H1 (cell line): ENCODE measurements around the gene LITAFD. TPM values are rescaled to one million over a fixed set of nuclear protein-coding genes. Genes with fewer than 3 reads are reported as not detected.

ENCODE experiments used
- CTCF ChIA-PET: fragments of 300-600 bp; sonication (Branson Sonifier 250); formaldehyde crosslinking; loops from one replicate; lab custom pipeline; 2021; ENCODE audit not compliant: partially characterized antibody; lab: Charles Lee
- POLR2A ChIA-PET: fragments of 300-600 bp; sonication (Branson Sonifier 250); formaldehyde crosslinking; loops from one replicate; lab custom pipeline; 2021; ENCODE audit warnings: inconsistent platforms; ENCODE audit not compliant: partially characterized antibody; lab: Charles Lee
- DNase-seq, 2 experiments: peaks; one replicate each; pipeline versions ENCODE4 v3.0.0 to v3.0.0-alpha.2; 2010 to 2022; ENCODE audit warnings: low spot score in 2 of 2, low read depth in 1 of 2, mixed read lengths in 1 of 2
- FAIRE-seq: peaks from 2 replicates; lab custom pipeline; 2011; peaks lifted over from hg19 to GRCh38; lab: Jason Lieb, UNC
- H2AFZ ChIP-seq: 2 replicates; pipeline ENCODE4 v1.8.1; 2012; ENCODE audit warnings: low read length, inconsistent platforms
- H2AK5ac ChIP-seq: 2 replicates; pipeline ENCODE4 v1.6.1; 2013; ENCODE audit warnings: low read depth, low read length
- H2BK120ac ChIP-seq: replicated peaks from 2 replicates; pipeline ENCODE3; 2013; ENCODE audit warnings: low read depth, low read length, inconsistent platforms
- H2BK12ac ChIP-seq: 2 replicates; pipeline ENCODE4 v1.6.1; 2013; ENCODE audit warnings: low read depth, low read length
- H2BK15ac ChIP-seq: 2 replicates; pipeline ENCODE4 v1.6.1; 2013; ENCODE audit warnings: low read length
- H2BK20ac ChIP-seq: 2 replicates; pipeline ENCODE4 v1.6.1; 2013; ENCODE audit warnings: low read length
- H2BK5ac ChIP-seq: 2 replicates; pipeline ENCODE4 v1.6.1; 2013; ENCODE audit warnings: low read depth, low read length
- H3K14ac ChIP-seq: 2 replicates; pipeline ENCODE4 v1.6.1; 2013; ENCODE audit warnings: inconsistent platforms; ENCODE audit not compliant: insufficient read length
- H3K18ac ChIP-seq: 2 replicates; pipeline ENCODE4 v1.6.1; 2013; ENCODE audit warnings: low read length; ENCODE audit errors: extremely low read depth
- H3K23ac ChIP-seq: 2 replicates; pipeline ENCODE4 v1.6.1; 2013; ENCODE audit warnings: inconsistent platforms; ENCODE audit not compliant: insufficient read length
- H3K23me2 ChIP-seq: 2 replicates; pipeline ENCODE4 v1.6.1; 2013; ENCODE audit warnings: low read depth, low read length
- H3K27ac ChIP-seq: 2 replicates; pipeline ENCODE4 v1.6.1; 2011; ENCODE audit warnings: low read depth, low read length, inconsistent platforms
- H3K27me3 ChIP-seq, 4 experiments: replicated peaks in 1 of 4; 1 replicate in 1 of 4; 2 replicates in 3 of 4; pipeline versions ENCODE4 v1.6.1 to v1.8.1; 2011 to 2013; ENCODE audit warnings: low read length in 3 of 4, mild to moderate bottlenecking in 3 of 4, inconsistent platforms in 2 of 4, mixed read lengths in 2 of 4, moderate library complexity in 1 of 4; ENCODE audit not compliant: control insufficient read depth in 3 of 4, insufficient read depth in 3 of 4; ENCODE audit errors: extremely low read depth in 1 of 4
- H3K36me3 ChIP-seq, 4 experiments: 2 replicates each; pipeline versions ENCODE4 v1.6.1 to v1.8.1; 2011 to 2013; ENCODE audit warnings: mild to moderate bottlenecking in 4 of 4, low read length in 3 of 4, moderate library complexity in 2 of 4, control low read depth in 1 of 4, inconsistent platforms in 1 of 4; ENCODE audit not compliant: insufficient read depth in 4 of 4, control insufficient read depth in 2 of 4
- H3K4ac ChIP-seq: replicated peaks from 2 replicates; pipeline ENCODE3; 2013; ENCODE audit warnings: low read length, low read depth, mixed read lengths, inconsistent platforms; ENCODE audit not compliant: insufficient read length
- H3K4me1 ChIP-seq, 4 experiments: replicated peaks in 1 of 4; 1 replicate in 1 of 4; 2 replicates in 3 of 4; pipeline versions ENCODE4 v1.6.1 to v1.8.1; 2011 to 2013; ENCODE audit warnings: low read length in 3 of 4, inconsistent platforms in 2 of 4, mixed read lengths in 1 of 4; ENCODE audit not compliant: insufficient read depth in 4 of 4, control insufficient read depth in 3 of 4
- H3K4me2 ChIP-seq, 2 experiments: 2 replicates each; pipeline versions ENCODE4 v1.6.1 to v1.8.1; 2011 to 2013; ENCODE audit warnings: low read depth in 2 of 2, low read length in 2 of 2, control low read depth in 1 of 2, inconsistent platforms in 1 of 2, mild to moderate bottlenecking in 1 of 2; ENCODE audit not compliant: insufficient read depth in 1 of 2
- H3K4me3 ChIP-seq, 4 experiments: fragments of 200-600, 300-600 bp in 1 of 4; sonication (generic), shearing (Covaris generic), sonication (Bioruptor Twin) in 1 of 4; 2 replicates each; pipeline versions ENCODE4 v1.5.1 to v1.8.1; 2011 to 2016; ENCODE audit warnings: low read length in 4 of 4, low read depth in 3 of 4, control low read depth in 2 of 4, inconsistent platforms in 2 of 4, mild to moderate bottlenecking in 2 of 4, mixed read lengths in 1 of 4, moderate library complexity in 1 of 4; ENCODE audit not compliant: insufficient read depth in 2 of 4; ENCODE audit errors: extremely low read depth in 1 of 4
- H3K56ac ChIP-seq: replicated peaks from 2 replicates; pipeline ENCODE3; 2013; ENCODE audit warnings: low read depth, mild to moderate bottlenecking, mixed read lengths, low read length, inconsistent platforms; ENCODE audit not compliant: insufficient read length
- H3K79me1 ChIP-seq: 2 replicates; pipeline ENCODE4 v1.6.1; 2013; ENCODE audit warnings: low read depth, low read length, control low read depth
- H3K79me2 ChIP-seq, 2 experiments: 2 replicates each; pipeline versions ENCODE4 v1.6.1 to v1.8.1; 2012 to 2013; ENCODE audit warnings: low read length in 2 of 2, mild to moderate bottlenecking in 2 of 2, inconsistent platforms in 1 of 2; ENCODE audit not compliant: insufficient read depth in 2 of 2, control insufficient read depth in 1 of 2
- H3K9ac ChIP-seq, 4 experiments: replicated peaks in 1 of 4; 1 replicate in 1 of 4; 2 replicates in 3 of 4; pipeline versions ENCODE4 v1.6.1 to v1.8.1; 2011 to 2013; ENCODE audit warnings: low read depth in 3 of 4, low read length in 3 of 4, control low read depth in 2 of 4, mild to moderate bottlenecking in 2 of 4, moderate library complexity in 2 of 4, inconsistent platforms in 1 of 4; ENCODE audit errors: extremely low read depth in 1 of 4
- H3K9me3 ChIP-seq, 2 experiments: 2 replicates each; pipeline versions ENCODE4 v1.6.1 to v1.8.1; 2012 to 2013; ENCODE audit warnings: mild to moderate bottlenecking in 2 of 2, moderate library complexity in 2 of 2, control low read depth in 1 of 2, inconsistent platforms in 1 of 2, low read depth in 1 of 2, low read length in 1 of 2, mixed read lengths in 1 of 2; ENCODE audit not compliant: insufficient read depth in 2 of 2
- H4K20me1 ChIP-seq, 2 experiments: replicated peaks in 1 of 2; 2 replicates each; pipeline versions ENCODE3 to v1.8.1; 2011 to 2013; ENCODE audit warnings: inconsistent platforms in 2 of 2, low read length in 2 of 2, mild to moderate bottlenecking in 1 of 2; ENCODE audit not compliant: insufficient read depth in 2 of 2, control insufficient read depth in 1 of 2
- H4K5ac ChIP-seq: 2 replicates; pipeline ENCODE4 v1.6.1; 2013; ENCODE audit warnings: low read length, low read depth, mixed read lengths, inconsistent platforms; ENCODE audit not compliant: insufficient read length
- H4K8ac ChIP-seq: 2 replicates; pipeline ENCODE4 v1.8.0; 2013; ENCODE audit warnings: mild to moderate bottlenecking, moderate library complexity, low read length, inconsistent platforms; ENCODE audit not compliant: insufficient read depth; ENCODE audit errors: extremely low read depth
- H4K91ac ChIP-seq: replicated peaks from 2 replicates; pipeline ENCODE3; 2013; ENCODE audit warnings: low read length, mixed read lengths, inconsistent platforms; ENCODE audit not compliant: insufficient read length
- BACH1 ChIP-seq: IDR thresholded peaks from 2 replicates; pipeline ENCODE4 v1.6.1; 2012; ENCODE audit warnings: low read length, improper control_type of control experiment
- CEBPB ChIP-seq: IDR thresholded peaks from 2 replicates; pipeline ENCODE4 v1.6.1; 2012; ENCODE audit warnings: low read depth, low read length
- CHD1 ChIP-seq: IDR thresholded peaks from 2 replicates; pipeline ENCODE4 v1.6.1; 2012; ENCODE audit warnings: low read depth, low read length, improper control_type of control experiment
- CTBP2 ChIP-seq: IDR thresholded peaks from 2 replicates; pipeline ENCODE4 v1.7.0; 2011; ENCODE audit warnings: borderline replicate concordance, mild to moderate bottlenecking, moderate library complexity, mixed read lengths, low read length; ENCODE audit not compliant: insufficient read depth, insufficient read length
- FOSL1 ChIP-seq: IDR thresholded peaks from 2 replicates; pipeline ENCODE4 v1.6.1; 2011; ENCODE audit warnings: mild to moderate bottlenecking, low read depth, low read length, moderate library complexity; ENCODE audit not compliant: insufficient read depth
- HDAC2 ChIP-seq, 2 experiments: fragments of 300-600 bp in 1 of 2; sonication (generic) in 1 of 2; IDR thresholded peaks; 2 replicates each; pipeline ENCODE4 v1.6.1; 2011 to 2012; ENCODE audit warnings: low read depth in 2 of 2, low read length in 2 of 2, mild to moderate bottlenecking in 2 of 2, moderate library complexity in 2 of 2, borderline replicate concordance in 1 of 2, inconsistent platforms in 1 of 2
- HDAC6 ChIP-seq: IDR thresholded peaks from one replicate; pipeline ENCODE4 v1.7.1; 2012; ENCODE audit warnings: low read depth, mild to moderate bottlenecking, inconsistent platforms, low read length, moderate library complexity
- POLR2A ChIP-seq, 2 experiments: IDR thresholded peaks; 1 replicate in 1 of 2; 2 replicates in 1 of 2; pipeline ENCODE4 v1.6.1; 2011; ENCODE audit warnings: low read depth in 2 of 2, low read length in 2 of 2, mild to moderate bottlenecking in 2 of 2; ENCODE audit errors: control extremely low read depth in 1 of 2
- POU5F1 ChIP-seq: IDR thresholded peaks from 2 replicates; pipeline ENCODE4 v1.6.1; 2011; ENCODE audit warnings: low read depth, mild to moderate bottlenecking, low read length, moderate library complexity
- SIRT6 ChIP-seq: IDR thresholded peaks from one replicate; pipeline ENCODE4 v1.7.1; 2012; ENCODE audit warnings: low read length, inconsistent platforms
- YY1 ChIP-seq: IDR thresholded peaks from 2 replicates; pipeline ENCODE4 v1.6.1; 2011; ENCODE audit warnings: low read depth, mild to moderate bottlenecking, low read length
- WGBS, 2 experiments: shearing (Covaris generic) in 1 of 2; methylation state at CpG; one replicate each; pipeline versions ENCODE4 v1.1.6 to v1.1.7; 2013 to 2015; ENCODE audit warnings: low lambda C conversion rate in 2 of 2, mixed read lengths in 2 of 2, inconsistent platforms in 1 of 2, low coverage in 1 of 2, missing lambda C conversion rate in 1 of 2; ENCODE audit not compliant: insufficient replicate concordance in 2 of 2, insufficient coverage in 1 of 2, insufficient read length in 1 of 2; ENCODE audit errors: extremely low coverage in 1 of 2, missing lambda C conversion rate in 1 of 2; 5-methylcytosine and 5-hydroxymethylcytosine counted together
- polyA plus RNA-seq, 7 experiments: library from polyadenylated mRNA; depleted of rRNA in 3 of 7; stranded (reverse) in 5 of 7; unstranded in 2 of 7; fragments of >200 nt in 5 of 7; fragments of 200-250 nt in 2 of 7; gene quantifications; 1 replicate in 5 of 7; 2 replicates in 1 of 7; 4 replicates in 1 of 7; pipeline versions ENCODE4 v1.2.1 to v1.2.3, GENCODE V29; 2011 to 2013; ENCODE audit warnings: missing spikeins in 2 of 7, mixed read lengths in 2 of 7
- total RNA-seq: library from RNA; stranded (reverse); fragmentation: NEBNext Ultra II Directional; extraction: Animal tissue kit (Norgen Biotek cat#: 25700); gene quantifications from 2 replicates; pipeline ENCODE4 v1.2.1, GENCODE V29; 2021
- TF ChIP-seq, protein P1 (sequence below): IDR thresholded peaks from 2 replicates; pipeline ENCODE4 v1.6.1; 2011; ENCODE audit warnings: low read depth, mild to moderate bottlenecking, low read length; ENCODE audit not compliant: insufficient read depth

LITAFD gene
- total and polyA plus RNA-seq, 2 of the 8 experiments (the other 6 are each of a cell fraction or from before 2014, with no cell fraction given) = not detected

- H3K4ac ChIP-seq = peak overlapping the region; percentile 79
- H3K27me3 ChIP-seq = no peaks in the 10 kb centered on the region
- peak overlapping the region; percentile 82 for H4K8ac ChIP-seq
- peak overlapping the region; percentile 80 for H2BK120ac ChIP-seq
- peak overlapping the region; percentile 83 for H2BK5ac ChIP-seq
- H4K91ac ChIP-seq = peak overlapping the region; percentile 85
- H3K9me3 ChIP-seq = no peaks in the 10 kb centered on the region
- DNase-seq (no peak), FAIRE-seq (no peak)
- peak overlapping the region; percentile 93 for H3K18ac ChIP-seq
- H2BK15ac ChIP-seq = peak overlapping the region; percentile 72; the same call in 1 of the 2 replicates
- no peak overlapping the region for H3K14ac ChIP-seq
- ChIA-PET CTCF (interaction anchor here (1.0 to 10.5 kb wide), 5 partner anchors 7 to 202 kb away, joined by 3 to 90 read pairs (median 4); no protein-coding TSS in a partner anchor), POLR2A (interaction anchor here (0.7 to 29.1 kb wide), 7 partner anchors 7 to 225 kb away, joined by 3 to 456 read pairs (median 8); partner anchors contain the start of genes CARHSP1, HAPSTR1 and LITAFD)
- TF ChIP-seq HDAC6 = no peak
- no peak for TF ChIP-seq POLR2A (IDR thresholded peaks at IDR 0.05; ENCODE audit: control extremely low read depth in 1 of 2, low read depth in 2 of 2, low read length in 2 of 2)
- TF ChIP-seq BACH1 = no peak
- no peak for TF ChIP-seq CHD1
- TF ChIP-seq YY1 = no peak
- TF ChIP-seq, protein P1, sequence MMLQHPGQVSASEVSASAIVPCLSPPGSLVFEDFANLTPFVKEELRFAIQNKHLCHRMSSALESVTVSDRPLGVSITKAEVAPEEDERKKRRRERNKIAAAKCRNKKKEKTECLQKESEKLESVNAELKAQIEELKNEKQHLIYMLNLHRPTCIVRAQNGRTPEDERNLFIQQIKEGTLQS = no peak
- TF ChIP-seq HDAC2 (IDR thresholded peaks at IDR 0.05; ENCODE audit: borderline replicate concordance in 1 of 2, low read depth in 2 of 2, low read length in 2 of 2) = no peak
- TF ChIP-seq POU5F1 = no peak
- TF ChIP-seq SIRT6 = no peak
- TF ChIP-seq CEBPB = no peak
- TF ChIP-seq FOSL1 = no peak
- no peak for TF ChIP-seq CTBP2
- H3K36me3 ChIP-seq = peaks cover 0 to 14% (median 4%) of the 10 kb centered on the region in 4 experiments; a peak in 4 of 8 replicates
- H3K27ac ChIP-seq = peak overlapping the region; percentile 53; the same call in 1 of the 2 replicates
- peaks cover 23% of the 10 kb centered on the region for H3K23me2 ChIP-seq
- H4K20me1 ChIP-seq = peaks cover 28 to 40% of the 10 kb centered on the region in 2 experiments
- H3K23ac ChIP-seq = no peak overlapping the region
- peak overlapping the region in 3 of 4 experiments; percentile 70 to 80 (median 70); a peak in 6 of 7 replicates for H3K9ac ChIP-seq
- peak overlapping the region; percentile 65 for H3K56ac ChIP-seq
- peak overlapping the region; percentile 32 for H4K5ac ChIP-seq
- peaks cover 38 to 59% of the 10 kb centered on the region in 2 experiments for H3K79me2 ChIP-seq
- peaks cover 22 to 42% (median 33%) of the 10 kb centered on the region in 4 experiments for H3K4me1 ChIP-seq
- no peak overlapping the region for H2BK20ac ChIP-seq
- WGBS, 2 experiments = 1% methylated on average over 13 of the region's 16 CpGs; no CpG with 5 or more reads in 1 of the 2 experiments
- peak overlapping the region; percentile 74 to 92 (median 78) for H3K4me3 ChIP-seq
- H2BK12ac ChIP-seq = 0 out of 2 replicates have a peak overlapping the region, but pooled peaks have one; percentile 84
- H2AFZ ChIP-seq = no peak overlapping the region
- peak overlapping the region; percentile 83 for H2AK5ac ChIP-seq
- peak overlapping the region; percentile 91 to 99 for H3K4me2 ChIP-seq
- peaks cover 24% of the 10 kb centered on the region for H3K79me1 ChIP-seq
Measured at GRCh38 chr16:8866884-8867215, 15.3 kb upstream of the LITAFD start.
